Right lobe of liver (tissue), 6 donors: Measurements from ENCODE around the gene NR1I2. TPM values are rescaled to one million over a fixed set of nuclear protein-coding genes. Genes with fewer than 3 reads are reported as not detected.

ENCODE experiments used
- ATAC-seq, 4 donors: fragments of 200-7000 bp; cut with Tn5 transposase; one replicate each; pipeline ENCODE4 v1.9.1; 2020; ENCODE audit warnings: mild to moderate bottlenecking in 4 of 4, moderate library complexity in 4 of 4
- DNase-seq, 3 donors: peaks; one replicate each; pipeline ENCODE4 v3.0.0-alpha.2; 2020
- H3K27ac ChIP-seq, 3 donors: fragments of 200-600 bp; one replicate each; pipeline ENCODE4 v1.8.0; 2022
- H3K27me3 ChIP-seq, 2 donors: fragments of 200-600 bp; one replicate each; pipeline ENCODE4 v1.8.0; 2022
- H3K36me3 ChIP-seq, 4 donors: fragments of 200-600 bp; sonication (generic) in 1 of 4; one replicate each; pipeline versions ENCODE4 v1.5.1 to v1.8.0; 2017 to 2022; ENCODE audit warnings: control low read depth in 1 of 4
- H3K4me1 ChIP-seq, 4 donors: fragments of 200-600 bp; sonication (generic) in 1 of 4; one replicate each; pipeline versions ENCODE4 v1.5.1 to v1.8.0; 2017 to 2022; ENCODE audit warnings: control low read depth in 1 of 4
- H3K4me3 ChIP-seq, 3 donors: fragments of 200-600 bp; one replicate each; pipeline ENCODE4 v1.8.0; 2022
- H3K9me3 ChIP-seq, 4 donors: fragments of 200-600 bp; sonication (generic) in 1 of 4; one replicate each; pipeline versions ENCODE4 v1.5.1 to v1.8.0; 2017 to 2022; ENCODE audit warnings: control low read depth in 1 of 4
- POLR2A ChIP-seq: fragments of 450-650 bp; IDR thresholded peaks from one replicate; pipeline ENCODE4 v1.6.1; 2017; ENCODE audit warnings: antibody characterized with exemption, mild to moderate bottlenecking
- WGBS: methylation state at CpG from one replicate; pipeline ENCODE4 v1.1.6; 2018; ENCODE audit warnings: low coverage, low lambda C conversion rate; ENCODE audit not compliant: insufficient coverage; ENCODE audit errors: missing lambda C conversion rate; 5-methylcytosine and 5-hydroxymethylcytosine counted together
- intact Hi-C, 2 donors: fragments of 100-400 bp; cut with DNase I; formaldehyde crosslinking; loops; one replicate each; pipeline versions ENCODE4 v1.11.2 to v1.14.1; 2022
- total RNA-seq, 6 experiments: library from RNA; depleted of rRNA in 2 of 6; stranded (reverse); fragments of >200 nt in 2 of 6; fragmentation: NEBNext Ultra II Directional in 3 of 6; extraction: Animal tissue kit (Norgen Biotek cat#: 25700) in 3 of 6; gene quantifications; one replicate each; pipeline versions ENCODE4 v1.1.0 to v1.2.4, GENCODE V29; 2016 to 2023
- TF ChIP-seq, protein P1 (sequence below), 4 donors: fragments of 200-600 bp in 3 of 4; fragments of 450-650 bp in 1 of 4; IDR thresholded peaks; one replicate each; pipeline versions ENCODE4 v1.5.1 to v1.8.0; 2016 to 2022; ENCODE audit warnings: antibody characterized with exemption in 4 of 4, mild to moderate bottlenecking in 2 of 4
- donor health status: DM: no; HTN: yes; CAD: no.
- donor health status: DM: no; HTN: no; CAD: no.
- donor health status: DM: no; HTN: no; CAD: no.
- donor health status: DM: no; HTN: yes; CAD: no.
- donor health status: DM: no; HTN: yes; CAD: no.

NR1I2 gene
- total RNA-seq, 6 experiments from 2014 or later: 24.9 to 188 (median 91.4) TPM

DNA sequence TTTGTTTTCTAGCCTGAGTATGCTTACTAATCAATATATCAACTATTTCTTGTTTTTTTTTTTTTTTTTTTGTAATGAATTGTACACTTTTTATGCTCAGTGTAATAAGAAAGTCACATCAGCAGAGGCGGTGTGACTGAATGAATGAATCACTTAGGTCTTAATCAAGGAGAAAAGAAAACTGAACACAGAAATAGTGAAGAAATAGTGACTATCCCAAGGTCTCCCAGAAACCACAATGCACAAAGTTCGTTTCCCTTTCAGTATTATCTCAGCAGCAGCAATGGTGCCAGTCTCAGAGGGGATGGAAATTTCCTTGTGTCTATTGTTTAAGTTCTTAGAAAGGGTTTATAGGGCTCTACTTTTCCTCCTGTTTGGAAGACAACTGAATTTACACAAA, 80.7 kb downstream of the NR1I2 start:
- H3K27ac ChIP-seq: no peak overlapping the region
- no peak overlapping the region for H3K4me3 ChIP-seq
- H3K27me3 ChIP-seq: no peaks in the 10 kb centered on the region
- no peaks in the 10 kb centered on the region for H3K4me1 ChIP-seq
- intact Hi-C loops: no loop called here
- no peak for DNase-seq
- ATAC-seq: no peak
- TF ChIP-seq, protein P1, sequence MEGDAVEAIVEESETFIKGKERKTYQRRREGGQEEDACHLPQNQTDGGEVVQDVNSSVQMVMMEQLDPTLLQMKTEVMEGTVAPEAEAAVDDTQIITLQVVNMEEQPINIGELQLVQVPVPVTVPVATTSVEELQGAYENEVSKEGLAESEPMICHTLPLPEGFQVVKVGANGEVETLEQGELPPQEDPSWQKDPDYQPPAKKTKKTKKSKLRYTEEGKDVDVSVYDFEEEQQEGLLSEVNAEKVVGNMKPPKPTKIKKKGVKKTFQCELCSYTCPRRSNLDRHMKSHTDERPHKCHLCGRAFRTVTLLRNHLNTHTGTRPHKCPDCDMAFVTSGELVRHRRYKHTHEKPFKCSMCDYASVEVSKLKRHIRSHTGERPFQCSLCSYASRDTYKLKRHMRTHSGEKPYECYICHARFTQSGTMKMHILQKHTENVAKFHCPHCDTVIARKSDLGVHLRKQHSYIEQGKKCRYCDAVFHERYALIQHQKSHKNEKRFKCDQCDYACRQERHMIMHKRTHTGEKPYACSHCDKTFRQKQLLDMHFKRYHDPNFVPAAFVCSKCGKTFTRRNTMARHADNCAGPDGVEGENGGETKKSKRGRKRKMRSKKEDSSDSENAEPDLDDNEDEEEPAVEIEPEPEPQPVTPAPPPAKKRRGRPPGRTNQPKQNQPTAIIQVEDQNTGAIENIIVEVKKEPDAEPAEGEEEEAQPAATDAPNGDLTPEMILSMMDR (IDR thresholded peaks at IDR 0.05): no peak
- no peak for TF ChIP-seq POLR2A
- 81% methylated on average over 2 of the region's 2 CpGs for WGBS
- no peaks in the 10 kb centered on the region for H3K9me3 ChIP-seq
- peaks cover 0 to 8% (median 3%) of the 10 kb centered on the region in 4 donors for H3K36me3 ChIP-seq

DNA sequence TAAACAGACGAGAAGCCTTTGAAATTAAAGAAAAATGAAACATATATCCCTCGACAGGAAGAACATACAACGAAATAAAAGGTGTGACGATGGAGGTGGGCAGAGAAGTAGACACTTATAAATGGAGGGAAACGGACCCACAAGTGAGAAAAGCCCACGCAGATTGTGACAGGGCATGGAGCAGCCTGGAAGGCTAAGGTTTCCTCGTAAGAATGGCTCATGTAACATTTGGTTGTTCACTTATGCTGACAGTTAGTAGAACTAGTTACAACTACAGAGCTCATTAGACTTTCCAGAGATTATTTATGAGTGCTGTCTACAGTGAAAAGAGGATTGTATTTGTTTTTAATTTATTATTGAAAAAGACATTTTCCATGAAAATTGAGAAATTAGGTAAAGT, 82.6 kb downstream of the NR1I2 start:
- Histone ChIP-seq H3K36me3 (peaks cover 0 to 7% (median 2%) of the 10 kb centered on the region in 4 donors), H3K9me3 (no peaks in the 10 kb centered on the region), H3K27me3 (no peaks in the 10 kb centered on the region), H3K27ac (no peak overlapping the region), H3K4me1 (no peaks in the 10 kb centered on the region), H3K4me3 (no peak overlapping the region)
- DNase-seq: no peak
- no peak for ATAC-seq
- no peak for TF ChIP-seq POLR2A
- TF ChIP-seq, protein P1 (IDR thresholded peaks at IDR 0.05): no peak
- WGBS: 85% methylated on average over 6 of the region's 7 CpGs
- intact Hi-C loops: no loop called here

Other genes with a start within 250 kb of the NR1I2 start
- 1 to 10 TPM in 2 of 6 experiments, under 1 TPM in 4; 0.26 to 1.3 (median 0.51) TPM for gene CD80, start 222.5 kb upstream of the NR1I2 start, total RNA-seq
- 1 to 10 TPM; 2.5 to 3.8 (median 2.8) TPM for gene ADPRH, start 202.6 kb upstream of the NR1I2 start, total RNA-seq
- 10 to 100 TPM in 5 of 6 experiments, 1 to 10 TPM in 1; 9.9 to 30.2 (median 15.9) TPM for gene PLA1A, start 184.2 kb upstream of the NR1I2 start, total RNA-seq
- under 1 TPM; 0.43 to 0.92 (median 0.68) TPM for gene POPDC2, start 121.5 kb upstream of the NR1I2 start, total RNA-seq
- gene COX17, start 104.7 kb upstream of the NR1I2 start, total RNA-seq: 10 to 100 TPM; 23.9 to 40.8 (median 33.0) TPM
- gene CFAP91, start 79.1 kb upstream of the NR1I2 start, total RNA-seq: 1 to 10 TPM in 3 of 6 experiments, under 1 TPM in 3; 0.09 to 5.7 (median 1.1) TPM